SK-N-SH treated with all-trans-retinoic acid at 6 μM for 48 hours (cell line): Measurements from ENCODE around the gene HTR6.

Source experiments
- ATAC-seq: fragments of 200-7000 bp; cut with Tn5 transposase; 3 replicates; pipeline ENCODE4 v1.9.1; 2020; ENCODE audit warnings: mild to moderate bottlenecking, moderate library complexity
- ARNTL ChIP-seq: fragments of 450-650 bp; formaldehyde crosslinking; IDR thresholded peaks from 2 replicates; pipeline ENCODE4 v1.5.0; 2020; ENCODE audit warnings: low read depth, mild to moderate bottlenecking, moderate library complexity, borderline replicate concordance
- CSRNP3 ChIP-seq: fragments of 250-450 bp; sonication (Bioruptor Pico); IDR thresholded peaks from 2 replicates; pipeline ENCODE4 v1.5.1; 2021; ENCODE audit warnings: mild to moderate bottlenecking, moderate library complexity
- ESRRG ChIP-seq: fragments of 250-450 bp; sonication (Bioruptor Pico); IDR thresholded peaks from 2 replicates; pipeline ENCODE4 v1.6.1; 2021; ENCODE audit warnings: mild to moderate bottlenecking
- GLIS3 ChIP-seq: fragments of 250-450 bp; sonication (Bioruptor Pico); IDR thresholded peaks from 2 replicates; pipeline ENCODE4 v1.5.0; 2020; ENCODE audit warnings: mild to moderate bottlenecking, moderate library complexity
- ISL1 ChIP-seq: fragments of 250-450 bp; sonication (Bioruptor Pico); IDR thresholded peaks from 2 replicates; pipeline ENCODE4 v2.1.2; 2022; ENCODE audit warnings: mild to moderate bottlenecking, moderate library complexity
- OSR1 ChIP-seq: fragments of 250-450 bp; sonication (Bioruptor Pico); IDR thresholded peaks from 2 replicates; pipeline ENCODE4 v1.8.0; 2022; ENCODE audit warnings: moderate library complexity, mild to moderate bottlenecking, inconsistent platforms
- POU6F1 ChIP-seq: fragments of 250-450 bp; sonication (Bioruptor Pico); IDR thresholded peaks from 2 replicates; pipeline ENCODE4 v1.8.0; 2021; ENCODE audit warnings: low read depth, mild to moderate bottlenecking, moderate library complexity, borderline replicate concordance
- PPARA ChIP-seq: fragments of 250-450 bp; sonication (Bioruptor Pico); IDR thresholded peaks from 2 replicates; pipeline ENCODE4 v1.5.0; 2020; ENCODE audit warnings: mild to moderate bottlenecking, borderline replicate concordance
- TCF4 ChIP-seq: fragments of 250-450 bp; sonication (Bioruptor Pico); IDR thresholded peaks from 2 replicates; pipeline ENCODE4 v1.8.0; 2021; ENCODE audit warnings: mild to moderate bottlenecking, moderate library complexity, borderline replicate concordance
- TOX ChIP-seq: fragments of 250-450 bp; sonication (Bioruptor Pico); IDR thresholded peaks from 2 replicates; pipeline ENCODE4 v1.8.0; 2021; ENCODE audit warnings: mild to moderate bottlenecking, moderate library complexity, borderline replicate concordance
- ZC3H10 ChIP-seq: fragments of 250-450 bp; sonication (Bioruptor Pico); IDR thresholded peaks from 2 replicates; pipeline ENCODE4 v1.5.1; 2021; ENCODE audit warnings: mild to moderate bottlenecking, moderate library complexity
- ZFP3 ChIP-seq: fragments of 250-450 bp; sonication (Bioruptor Pico); IDR thresholded peaks from 2 replicates; pipeline ENCODE4 v1.5.0; 2020; ENCODE audit warnings: mild to moderate bottlenecking, moderate library complexity
- ZFP30 ChIP-seq: fragments of 450-650 bp; formaldehyde crosslinking; IDR thresholded peaks from 2 replicates; pipeline ENCODE4 v1.5.0; 2022; ENCODE audit warnings: mild to moderate bottlenecking, moderate library complexity
- ZNF565 ChIP-seq: fragments of 450-650 bp; formaldehyde crosslinking; conservative IDR thresholded peaks from 2 replicates; pipeline ENCODE4 v1.5.0; 2020; ENCODE audit warnings: low read depth, mild to moderate bottlenecking, moderate library complexity
- ZNF8 ChIP-seq: fragments of 450-650 bp; formaldehyde crosslinking; IDR thresholded peaks from 2 replicates; pipeline ENCODE4 v1.5.0; 2020; ENCODE audit warnings: mild to moderate bottlenecking, moderate library complexity
- TF ChIP-seq, protein P1 (sequence below): fragments of 250-450 bp; sonication (Bioruptor Pico); IDR thresholded peaks from 2 replicates; pipeline ENCODE4 v1.8.0; 2020; ENCODE audit warnings: mild to moderate bottlenecking, moderate library complexity, borderline replicate concordance

The HTR6 gene

GRCh38 chr1:19640363-19641316 is 24.0 kb upstream of the HTR6 start:
- 0 out of 2 replicates have a peak, but pooled peaks have one; percentile 19 for TF ChIP-seq TCF4 (CRISPR knock-in tag)
- no peak for TF ChIP-seq ZNF565 (CRISPR knock-in tag)
- TF ChIP-seq, protein P1, sequence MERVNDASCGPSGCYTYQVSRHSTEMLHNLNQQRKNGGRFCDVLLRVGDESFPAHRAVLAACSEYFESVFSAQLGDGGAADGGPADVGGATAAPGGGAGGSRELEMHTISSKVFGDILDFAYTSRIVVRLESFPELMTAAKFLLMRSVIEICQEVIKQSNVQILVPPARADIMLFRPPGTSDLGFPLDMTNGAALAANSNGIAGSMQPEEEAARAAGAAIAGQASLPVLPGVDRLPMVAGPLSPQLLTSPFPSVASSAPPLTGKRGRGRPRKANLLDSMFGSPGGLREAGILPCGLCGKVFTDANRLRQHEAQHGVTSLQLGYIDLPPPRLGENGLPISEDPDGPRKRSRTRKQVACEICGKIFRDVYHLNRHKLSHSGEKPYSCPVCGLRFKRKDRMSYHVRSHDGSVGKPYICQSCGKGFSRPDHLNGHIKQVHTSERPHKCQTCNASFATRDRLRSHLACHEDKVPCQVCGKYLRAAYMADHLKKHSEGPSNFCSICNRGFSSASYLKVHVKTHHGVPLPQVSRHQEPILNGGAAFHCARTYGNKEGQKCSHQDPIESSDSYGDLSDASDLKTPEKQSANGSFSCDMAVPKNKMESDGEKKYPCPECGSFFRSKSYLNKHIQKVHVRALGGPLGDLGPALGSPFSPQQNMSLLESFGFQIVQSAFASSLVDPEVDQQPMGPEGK (CRISPR knock-in tag): no peak
- TF ChIP-seq ZFP3: no peak
- TF ChIP-seq CSRNP3 (CRISPR knock-in tag): no peak
- ATAC-seq: peak; percentile 47

DNA sequence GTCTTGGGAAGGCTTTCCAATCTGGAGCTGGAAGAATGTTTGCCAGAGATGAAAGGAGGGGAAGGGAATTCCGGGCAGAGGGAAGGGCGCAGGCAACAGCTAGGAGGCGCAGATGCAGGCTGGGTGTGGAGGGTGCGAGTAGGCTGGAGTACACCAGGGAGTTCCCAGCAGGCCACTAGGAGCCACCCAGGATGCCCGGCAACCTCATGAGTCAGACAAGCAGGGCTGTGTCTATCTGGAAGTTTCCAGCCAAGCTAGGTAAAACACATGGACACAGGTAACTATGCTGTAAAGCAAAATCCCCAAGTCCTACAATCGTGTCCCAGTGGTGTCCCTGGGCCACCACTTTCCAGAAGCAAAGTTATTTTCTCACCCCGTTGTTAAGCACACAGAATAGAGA is 21.6 kb upstream of the HTR6 start:
- TF ChIP-seq PPARA (no peak), TOX (CRISPR knock-in tag) (no peak), GLIS3 (CRISPR knock-in tag) (no peak), ZNF8 (CRISPR knock-in tag) (no peak), ZFP30 (CRISPR knock-in tag) (no peak), TCF4 (CRISPR knock-in tag) (no peak), ARNTL (CRISPR knock-in tag) (no peak), ISL1 (CRISPR knock-in tag) (no peak), ESRRG (no peak), ZC3H10 (no peak), POU6F1 (no peak), OSR1 (no peak), CSRNP3 (CRISPR knock-in tag) (no peak), ZFP3 (no peak)
- TF ChIP-seq, protein P1 (CRISPR knock-in tag): no peak
- ATAC-seq: no peak

DNA sequence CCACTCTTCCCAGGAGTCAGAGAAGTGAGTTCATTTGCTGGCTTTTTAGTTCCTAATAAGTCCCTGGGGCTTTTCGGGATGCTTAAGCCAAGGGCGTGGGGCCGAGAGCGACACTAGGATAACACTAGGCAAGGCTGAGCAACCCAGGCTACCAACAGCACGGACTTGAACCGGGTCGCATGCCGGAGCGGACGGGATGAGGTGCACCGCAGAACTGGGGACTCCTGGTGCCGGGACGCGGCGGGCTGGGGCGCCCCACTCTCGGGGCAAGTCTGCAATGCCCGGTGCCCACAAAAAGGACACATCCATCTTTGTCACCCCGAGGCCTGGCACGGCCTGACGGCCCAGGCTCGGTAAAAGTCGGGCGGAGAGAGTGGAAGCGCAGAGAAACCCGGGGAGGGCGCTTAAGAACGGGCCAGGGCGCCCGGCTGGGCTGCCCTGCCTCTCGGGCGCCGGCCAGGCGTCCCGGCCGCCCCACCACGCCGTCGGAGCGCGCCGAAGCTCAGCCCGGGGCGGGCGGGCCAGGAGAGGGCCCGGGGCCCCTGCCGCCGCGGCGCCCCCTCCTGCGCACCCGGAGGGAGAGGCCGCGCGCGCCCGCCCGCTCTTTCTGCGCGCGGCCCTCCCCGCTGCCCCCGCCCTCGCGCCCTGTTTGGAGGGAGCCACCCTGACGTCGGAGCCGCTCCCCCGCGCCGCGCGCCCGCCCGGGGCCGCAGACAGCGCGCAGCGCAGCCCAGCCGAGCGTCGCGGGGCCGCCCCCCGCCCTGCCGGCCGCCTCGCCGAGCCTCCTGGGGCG is 20.9 kb upstream of the HTR6 start, which contains the start of gene NBL1:
TSS of gene NBL1 (plus strand) at position 710 of the 793 bp plus-strand sequence. CDS start 10,720 bp downstream, outside the sequence.
- ATAC-seq: peak; percentile 25
- no peak for TF ChIP-seq OSR1

- no peak for TF ChIP-seq ZNF565 (CRISPR knock-in tag)
Measured at GRCh38 chr1:19644395-19644680, 20.3 kb upstream of the HTR6 start.

More at GRCh38 chr1:19644395-19644680, 20.3 kb upstream of the HTR6 start:
- ATAC-seq: no peak; the same call in 2 of the 3 replicates
